OCI-LY7 (cell line): ENCODE results near the gene RNF223.

ENCODE experiments used
- CTCF ChIP-seq: fragments of 200-600 bp; sonication (generic); conservative IDR thresholded peaks from 2 replicates; pipeline ENCODE4 v1.5.1; 2014; ENCODE audit warnings: mild to moderate bottlenecking, antibody characterized with exemption, low read length, moderate library complexity, mixed read lengths
- EZH2phosphoT487 ChIP-seq: fragments of 200-600 bp; sonication (generic); IDR thresholded peaks from 2 replicates; pipeline ENCODE4 v1.6.1; 2018; ENCODE audit warnings: low read depth, borderline replicate concordance, mild to moderate bottlenecking, mixed run types, antibody characterized with exemption, low read length, moderate library complexity, mixed read lengths

GRCh38 chr1:1106510-1107221 is 32.6 kb upstream of the RNF223 start:
- TF ChIP-seq CTCF (no peak), EZH2phosphoT487 (no peak)
